Stimulated activated CD8-positive, alpha-beta memory T cell treated with anti-CD3 and anti-CD28 coated beads, Interleukin-7, amount 100 ng/mL, for 1 hour (primary cell): ENCODE results near the gene GAN.

ENCODE experiments used
- DNase-seq, 2 donors: peaks; one replicate each; pipeline ENCODE4 v3.0.0-alpha.2; 2020; ENCODE audit warnings: low read depth in 2 of 2

Gene GAN

DNA sequence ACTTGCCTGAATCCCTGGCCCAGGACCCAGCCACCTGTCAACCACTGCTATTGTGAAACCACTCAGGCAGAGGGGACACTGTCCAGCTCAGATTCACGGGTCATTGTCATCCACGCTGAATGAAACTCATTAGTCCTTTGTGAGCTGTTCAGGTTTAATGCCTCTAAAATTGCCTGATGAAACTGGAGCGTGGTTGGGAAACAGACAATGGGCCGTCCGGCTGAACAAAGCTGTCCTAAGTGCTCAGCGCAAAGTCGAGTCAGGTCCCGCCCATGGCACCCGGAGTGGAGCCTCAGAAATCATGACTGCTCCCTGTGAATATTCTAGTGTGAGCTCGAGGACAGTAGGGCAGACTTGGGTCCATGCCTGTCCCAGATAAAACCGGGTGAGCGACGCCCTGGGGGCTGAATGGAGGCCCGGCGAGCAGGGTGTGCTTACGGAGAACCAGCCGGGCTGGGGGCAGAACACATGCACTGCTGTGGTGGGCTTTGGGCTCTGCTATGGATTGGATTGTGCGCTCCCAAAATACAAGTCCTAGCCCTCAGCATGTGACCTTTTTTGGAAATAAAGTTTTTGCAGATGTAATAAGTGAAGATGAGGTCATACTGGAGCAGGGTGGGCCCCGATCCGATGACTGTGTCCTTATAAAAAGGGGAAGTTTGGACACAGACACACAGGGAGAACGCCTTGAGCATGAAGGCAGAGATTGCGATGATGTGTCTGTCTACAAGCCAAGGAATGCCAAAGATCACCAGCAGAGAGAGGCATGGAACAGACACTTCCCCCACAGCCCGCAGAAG lies 117.0 kb downstream of the GAN start:
- DNase-seq, result no peak

DNA sequence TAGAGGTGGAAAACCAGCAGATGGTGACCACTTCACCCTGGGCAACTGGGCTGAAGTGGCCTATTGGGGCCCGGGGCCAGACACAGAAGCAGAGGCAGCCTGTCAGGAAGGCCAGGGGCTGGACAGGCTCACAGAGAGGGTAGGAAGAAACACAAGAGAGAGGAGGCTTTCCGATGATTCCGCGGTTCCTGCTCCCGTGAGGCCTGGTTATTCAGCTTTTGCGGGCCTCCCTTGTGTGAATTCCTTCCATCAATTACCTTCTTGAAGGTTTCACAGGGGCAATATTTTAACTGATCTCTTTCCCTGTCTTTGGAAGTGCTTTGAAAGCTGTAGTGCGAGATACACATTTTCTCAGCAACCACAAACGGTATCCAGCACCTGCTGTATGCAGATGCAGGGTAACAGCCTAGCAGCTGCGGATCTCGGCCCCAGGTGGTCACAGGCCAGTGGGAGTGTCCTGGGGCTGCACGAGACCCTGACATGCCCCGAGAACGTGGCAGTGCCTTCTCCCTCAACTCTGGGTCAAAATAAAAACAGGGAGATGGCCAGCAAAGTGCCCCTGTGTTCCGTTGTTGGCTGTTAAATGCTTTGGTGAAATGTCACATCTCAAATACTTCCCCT lies 118.3 kb downstream of the GAN start:
- DNase-seq, result no peak

DNA sequence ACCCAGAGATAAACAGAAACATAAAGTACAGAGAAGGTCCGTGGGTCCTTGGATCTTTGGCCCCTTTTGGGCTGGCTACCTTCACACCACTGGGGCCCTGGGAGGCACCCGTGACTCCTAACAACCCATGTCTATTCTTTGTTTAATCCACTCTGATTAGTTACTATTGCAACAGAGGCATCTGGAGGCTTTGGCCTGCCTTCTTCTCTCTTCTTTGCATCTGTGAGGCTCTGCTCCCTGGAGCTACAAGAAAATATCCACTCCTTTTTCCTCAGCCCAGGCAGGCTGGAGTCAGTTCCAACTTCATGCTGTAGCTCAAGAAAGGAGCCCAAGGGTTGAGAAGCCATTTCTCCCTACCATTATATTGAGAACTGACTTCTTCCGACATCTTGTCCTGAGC lies 120.3 kb downstream of the GAN start:
- DNase-seq, result no peak

DNA sequence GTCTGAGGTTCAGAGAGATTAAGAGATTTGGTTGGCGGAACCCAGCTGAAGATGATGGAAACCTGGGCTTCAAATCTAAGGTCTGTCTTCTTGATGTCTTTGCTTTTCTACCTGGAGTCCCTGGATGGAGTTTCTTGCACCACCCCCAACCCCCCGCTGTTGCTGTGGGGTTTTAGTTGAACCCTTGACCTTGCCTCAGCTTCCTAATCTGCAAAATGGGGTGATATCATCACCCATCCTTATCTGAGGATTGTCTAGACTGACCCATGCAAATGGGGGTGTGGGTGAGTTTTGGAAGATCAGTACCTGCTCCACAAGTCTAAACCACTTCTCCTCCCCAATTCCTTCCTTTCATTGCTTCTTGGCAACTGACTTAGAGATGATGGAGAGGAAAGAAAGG lies 120.8 kb downstream of the GAN start:
- no peak for DNase-seq

DNA sequence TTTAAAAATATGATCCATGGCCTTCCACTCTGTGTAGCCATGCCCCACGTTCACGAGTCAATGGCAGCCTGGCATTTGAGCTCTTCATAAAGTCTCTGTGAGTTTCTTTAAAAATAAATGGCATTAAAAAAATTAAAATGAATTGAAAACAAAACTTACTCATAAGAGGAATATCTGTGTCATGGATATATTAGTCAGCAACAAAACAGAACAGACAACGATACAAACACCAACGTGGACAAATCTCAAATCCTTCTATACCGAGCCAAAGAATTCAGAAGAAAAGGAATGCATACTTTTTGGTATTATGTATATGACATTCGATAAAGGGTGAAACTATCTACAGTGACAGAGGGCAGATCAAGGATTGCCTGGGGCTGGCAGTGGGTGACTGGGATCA lies 121.6 kb downstream of the GAN start:
- no peak for DNase-seq

DNA sequence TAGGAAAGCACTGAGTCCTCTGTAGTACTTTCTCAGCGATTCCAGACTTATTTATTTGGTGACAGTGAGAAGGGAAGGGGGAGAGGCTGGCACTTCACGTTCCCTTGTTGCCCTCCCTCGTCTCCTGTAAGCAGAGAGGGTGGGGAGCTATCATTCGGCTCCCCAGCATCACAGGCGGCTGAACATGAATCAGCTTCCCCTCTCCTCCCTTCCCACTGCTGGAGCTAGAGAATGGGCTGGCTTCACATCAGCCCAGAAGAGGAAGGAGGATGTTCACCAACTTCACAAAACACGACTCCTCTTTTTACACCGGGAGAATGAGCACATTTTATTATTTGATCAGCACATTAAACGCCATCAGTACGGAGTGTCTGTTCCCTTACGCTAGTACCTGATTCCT lies 123.1 kb downstream of the GAN start:
- DNase-seq, result no peak
